Measurements from ENCODE around the gene CNNM1. TPM values are rescaled to one million over a fixed set of nuclear protein-coding genes. Genes with fewer than 3 reads are reported as not detected.

Gene CNNM1
- total and polyA plus RNA-seq, 2 donors (not counting 3 experiments of a cell fraction or from before 2014, with no cell fraction given) = not detected

DNA sequence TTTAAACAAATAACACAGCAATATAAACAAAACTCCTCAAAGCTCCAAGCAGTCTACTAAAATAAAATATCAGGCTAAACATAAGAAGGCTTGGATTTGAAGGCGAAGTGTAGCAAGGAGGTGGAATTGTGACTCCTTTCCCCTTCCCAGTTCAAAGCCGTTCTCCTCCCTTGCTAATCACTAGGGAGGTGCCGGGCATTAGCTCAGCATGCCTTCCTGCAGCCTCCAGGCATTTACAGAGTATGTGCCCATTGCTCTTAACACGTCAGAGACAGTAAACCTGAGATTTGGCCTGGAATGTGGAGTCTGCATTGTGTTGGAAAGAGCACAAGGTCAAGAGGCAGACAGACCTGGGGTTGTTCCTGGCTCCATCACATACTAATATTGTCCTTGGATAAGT lies 15.6 kb downstream of the CNNM1 start:
- H3K36me3 ChIP-seq (ENCODE audit: control insufficient read depth in 2 of 2, extremely low read depth in 1 of 2, insufficient read depth in 2 of 2, low read length in 2 of 2) = no peaks in the 10 kb centered on the region
- no peak overlapping the region for H3K9ac ChIP-seq (replicated peaks; ENCODE audit: extremely low read depth, insufficient read depth, low read length)
- dilution Hi-C loops (cut with MboI; ENCODE audit: extremely low pct_ligation_motif_present, low sequenced_read_pairs) = no loop called here
- no peaks in the 10 kb centered on the region for H3K4me1 ChIP-seq (ENCODE audit: control insufficient read depth, extremely low read depth, insufficient read depth, low read length)
- ChIA-PET CTCF (no interaction called here), POLR2A (no interaction called here)
- DNase-seq (ENCODE audit: low read depth, low spot score) (no peak), FAIRE-seq (no peak)
- no peaks in the 10 kb centered on the region for H3K79me2 ChIP-seq (ENCODE audit: control insufficient read depth, insufficient read depth, low read length)
- no peak overlapping the region for H3K27ac ChIP-seq (ENCODE audit: insufficient read depth, low read depth, low read length)
- H3K9me1 ChIP-seq (replicated peaks; ENCODE audit: control insufficient read depth, extremely low read depth, insufficient read depth, low read length) = no peaks in the 10 kb centered on the region
- no peak overlapping the region for H2AFZ ChIP-seq (ENCODE audit: low read depth, low read length)
- no TSS peak for BruUV-seq (replicated peaks)
- H3K4me3 ChIP-seq (replicated peaks in 1 of 3; ENCODE audit: insufficient read depth in 1 of 3, low read depth in 1 of 3, low read length in 3 of 3) = no peak overlapping the region
- TF ChIP-seq, protein P1, sequence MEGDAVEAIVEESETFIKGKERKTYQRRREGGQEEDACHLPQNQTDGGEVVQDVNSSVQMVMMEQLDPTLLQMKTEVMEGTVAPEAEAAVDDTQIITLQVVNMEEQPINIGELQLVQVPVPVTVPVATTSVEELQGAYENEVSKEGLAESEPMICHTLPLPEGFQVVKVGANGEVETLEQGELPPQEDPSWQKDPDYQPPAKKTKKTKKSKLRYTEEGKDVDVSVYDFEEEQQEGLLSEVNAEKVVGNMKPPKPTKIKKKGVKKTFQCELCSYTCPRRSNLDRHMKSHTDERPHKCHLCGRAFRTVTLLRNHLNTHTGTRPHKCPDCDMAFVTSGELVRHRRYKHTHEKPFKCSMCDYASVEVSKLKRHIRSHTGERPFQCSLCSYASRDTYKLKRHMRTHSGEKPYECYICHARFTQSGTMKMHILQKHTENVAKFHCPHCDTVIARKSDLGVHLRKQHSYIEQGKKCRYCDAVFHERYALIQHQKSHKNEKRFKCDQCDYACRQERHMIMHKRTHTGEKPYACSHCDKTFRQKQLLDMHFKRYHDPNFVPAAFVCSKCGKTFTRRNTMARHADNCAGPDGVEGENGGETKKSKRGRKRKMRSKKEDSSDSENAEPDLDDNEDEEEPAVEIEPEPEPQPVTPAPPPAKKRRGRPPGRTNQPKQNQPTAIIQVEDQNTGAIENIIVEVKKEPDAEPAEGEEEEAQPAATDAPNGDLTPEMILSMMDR (IDR thresholded peaks at IDR 0.05; ENCODE audit: extremely low read depth in 1 of 2, insufficient read depth in 1 of 2, low read depth in 1 of 2, low read length in 2 of 2) = no peak
- no peak for TF ChIP-seq MYC (IDR thresholded peaks at IDR 0.05; ENCODE audit: low read depth, low read length)
- no peak for TF ChIP-seq POLR2AphosphoS5 (IDR thresholded peaks at IDR 0.05; ENCODE audit: insufficient read depth, low read depth, low read length)
- TF ChIP-seq FOS (IDR thresholded peaks at IDR 0.05; ENCODE audit: borderline replicate concordance, insufficient read depth, low read length) = no peak
- no peak for TF ChIP-seq EZH2 (IDR thresholded peaks at IDR 0.05; ENCODE audit: borderline replicate concordance, low read depth, low read length, severe bottlenecking)
- TF ChIP-seq POLR2A (IDR thresholded peaks at IDR 0.05; ENCODE audit: low read depth, low read length) = no peak
- TF ChIP-seq GATA2 (IDR thresholded peaks at IDR 0.05; ENCODE audit: insufficient read depth, insufficient read length, low read depth, low read length) = no peak
- TF ChIP-seq JUN (IDR thresholded peaks at IDR 0.05; ENCODE audit: borderline replicate concordance, insufficient read depth, insufficient read length, low read depth) = no peak
- TF ChIP-seq, protein P2, sequence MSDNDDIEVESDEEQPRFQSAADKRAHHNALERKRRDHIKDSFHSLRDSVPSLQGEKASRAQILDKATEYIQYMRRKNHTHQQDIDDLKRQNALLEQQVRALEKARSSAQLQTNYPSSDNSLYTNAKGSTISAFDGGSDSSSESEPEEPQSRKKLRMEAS (IDR thresholded peaks at IDR 0.05; ENCODE audit: insufficient read depth, insufficient read length) = no peak
- intact Hi-C loops (cut with micrococcal nuclease) = no loop called here
- H4K20me1 ChIP-seq (replicated peaks; ENCODE audit: control insufficient read depth, extremely low read depth, insufficient read depth, low read length) = no peaks in the 10 kb centered on the region
- H3K9me3 ChIP-seq (replicated peaks; ENCODE audit: control insufficient read depth, insufficient read depth, low read length) = no peaks in the 10 kb centered on the region
- H3K27me3 ChIP-seq (ENCODE audit: control insufficient read depth in 2 of 2, insufficient read depth in 2 of 2, low read length in 2 of 2) = peaks cover 0 to 7% of the 10 kb centered on the region in 2 experiments
- H3K4me2 ChIP-seq (ENCODE audit: insufficient read depth, low read length) = no peak overlapping the region

Data from endothelial cell of umbilical vein (primary cell).